H1 (cell line): Measurements from ENCODE around the gene SLC25A42. TPM values are rescaled to one million over a fixed set of nuclear protein-coding genes. Genes with fewer than 3 reads are reported as not detected.

Source experiments
- CTCF ChIA-PET: fragments of 300-600 bp; sonication (Branson Sonifier 250); formaldehyde crosslinking; loops from one replicate; lab custom pipeline; 2021; ENCODE audit not compliant: partially characterized antibody; lab: Charles Lee
- POLR2A ChIA-PET: fragments of 300-600 bp; sonication (Branson Sonifier 250); formaldehyde crosslinking; loops from one replicate; lab custom pipeline; 2021; ENCODE audit warnings: inconsistent platforms; ENCODE audit not compliant: partially characterized antibody; lab: Charles Lee
- DNase-seq, 2 experiments: peaks; one replicate each; pipeline versions ENCODE4 v3.0.0 to v3.0.0-alpha.2; 2010 to 2022; ENCODE audit warnings: low spot score in 2 of 2, low read depth in 1 of 2, mixed read lengths in 1 of 2
- FAIRE-seq: peaks from 2 replicates; lab custom pipeline; 2011; peaks lifted over from hg19 to GRCh38; lab: Jason Lieb, UNC
- H2AFZ ChIP-seq: 2 replicates; pipeline ENCODE4 v1.8.1; 2012; ENCODE audit warnings: low read length, inconsistent platforms
- H2AK5ac ChIP-seq: 2 replicates; pipeline ENCODE4 v1.6.1; 2013; ENCODE audit warnings: low read depth, low read length
- H2BK120ac ChIP-seq: replicated peaks from 2 replicates; pipeline ENCODE3; 2013; ENCODE audit warnings: low read depth, low read length, inconsistent platforms
- H2BK12ac ChIP-seq: 2 replicates; pipeline ENCODE4 v1.6.1; 2013; ENCODE audit warnings: low read depth, low read length
- H2BK15ac ChIP-seq: 2 replicates; pipeline ENCODE4 v1.6.1; 2013; ENCODE audit warnings: low read length
- H2BK20ac ChIP-seq: 2 replicates; pipeline ENCODE4 v1.6.1; 2013; ENCODE audit warnings: low read length
- H2BK5ac ChIP-seq: 2 replicates; pipeline ENCODE4 v1.6.1; 2013; ENCODE audit warnings: low read depth, low read length
- H3K14ac ChIP-seq: 2 replicates; pipeline ENCODE4 v1.6.1; 2013; ENCODE audit warnings: inconsistent platforms; ENCODE audit not compliant: insufficient read length
- H3K18ac ChIP-seq: 2 replicates; pipeline ENCODE4 v1.6.1; 2013; ENCODE audit warnings: low read length; ENCODE audit errors: extremely low read depth
- H3K23ac ChIP-seq: 2 replicates; pipeline ENCODE4 v1.6.1; 2013; ENCODE audit warnings: inconsistent platforms; ENCODE audit not compliant: insufficient read length
- H3K23me2 ChIP-seq: 2 replicates; pipeline ENCODE4 v1.6.1; 2013; ENCODE audit warnings: low read depth, low read length
- H3K27ac ChIP-seq: 2 replicates; pipeline ENCODE4 v1.6.1; 2011; ENCODE audit warnings: low read depth, low read length, inconsistent platforms
- H3K27me3 ChIP-seq, 4 experiments: replicated peaks in 1 of 4; 1 replicate in 1 of 4; 2 replicates in 3 of 4; pipeline versions ENCODE4 v1.6.1 to v1.8.1; 2011 to 2013; ENCODE audit warnings: low read length in 3 of 4, mild to moderate bottlenecking in 3 of 4, inconsistent platforms in 2 of 4, mixed read lengths in 2 of 4, moderate library complexity in 1 of 4; ENCODE audit not compliant: control insufficient read depth in 3 of 4, insufficient read depth in 3 of 4; ENCODE audit errors: extremely low read depth in 1 of 4
- H3K36me3 ChIP-seq, 4 experiments: 2 replicates each; pipeline versions ENCODE4 v1.6.1 to v1.8.1; 2011 to 2013; ENCODE audit warnings: mild to moderate bottlenecking in 4 of 4, low read length in 3 of 4, moderate library complexity in 2 of 4, control low read depth in 1 of 4, inconsistent platforms in 1 of 4; ENCODE audit not compliant: insufficient read depth in 4 of 4, control insufficient read depth in 2 of 4
- H3K4ac ChIP-seq: replicated peaks from 2 replicates; pipeline ENCODE3; 2013; ENCODE audit warnings: low read length, low read depth, mixed read lengths, inconsistent platforms; ENCODE audit not compliant: insufficient read length
- H3K4me1 ChIP-seq, 4 experiments: replicated peaks in 1 of 4; 1 replicate in 1 of 4; 2 replicates in 3 of 4; pipeline versions ENCODE4 v1.6.1 to v1.8.1; 2011 to 2013; ENCODE audit warnings: low read length in 3 of 4, inconsistent platforms in 2 of 4, mixed read lengths in 1 of 4; ENCODE audit not compliant: insufficient read depth in 4 of 4, control insufficient read depth in 3 of 4
- H3K4me2 ChIP-seq, 2 experiments: 2 replicates each; pipeline versions ENCODE4 v1.6.1 to v1.8.1; 2011 to 2013; ENCODE audit warnings: low read depth in 2 of 2, low read length in 2 of 2, control low read depth in 1 of 2, inconsistent platforms in 1 of 2, mild to moderate bottlenecking in 1 of 2; ENCODE audit not compliant: insufficient read depth in 1 of 2
- H3K4me3 ChIP-seq, 4 experiments: fragments of 200-600, 300-600 bp in 1 of 4; sonication (generic), shearing (Covaris generic), sonication (Bioruptor Twin) in 1 of 4; 2 replicates each; pipeline versions ENCODE4 v1.5.1 to v1.8.1; 2011 to 2016; ENCODE audit warnings: low read length in 4 of 4, low read depth in 3 of 4, control low read depth in 2 of 4, inconsistent platforms in 2 of 4, mild to moderate bottlenecking in 2 of 4, mixed read lengths in 1 of 4, moderate library complexity in 1 of 4; ENCODE audit not compliant: insufficient read depth in 2 of 4; ENCODE audit errors: extremely low read depth in 1 of 4
- H3K56ac ChIP-seq: replicated peaks from 2 replicates; pipeline ENCODE3; 2013; ENCODE audit warnings: low read depth, mild to moderate bottlenecking, mixed read lengths, low read length, inconsistent platforms; ENCODE audit not compliant: insufficient read length
- H3K79me1 ChIP-seq: 2 replicates; pipeline ENCODE4 v1.6.1; 2013; ENCODE audit warnings: low read depth, low read length, control low read depth
- H3K79me2 ChIP-seq, 2 experiments: 2 replicates each; pipeline versions ENCODE4 v1.6.1 to v1.8.1; 2012 to 2013; ENCODE audit warnings: low read length in 2 of 2, mild to moderate bottlenecking in 2 of 2, inconsistent platforms in 1 of 2; ENCODE audit not compliant: insufficient read depth in 2 of 2, control insufficient read depth in 1 of 2
- H3K9ac ChIP-seq, 4 experiments: replicated peaks in 1 of 4; 1 replicate in 1 of 4; 2 replicates in 3 of 4; pipeline versions ENCODE4 v1.6.1 to v1.8.1; 2011 to 2013; ENCODE audit warnings: low read depth in 3 of 4, low read length in 3 of 4, control low read depth in 2 of 4, mild to moderate bottlenecking in 2 of 4, moderate library complexity in 2 of 4, inconsistent platforms in 1 of 4; ENCODE audit errors: extremely low read depth in 1 of 4
- H3K9me3 ChIP-seq, 2 experiments: 2 replicates each; pipeline versions ENCODE4 v1.6.1 to v1.8.1; 2012 to 2013; ENCODE audit warnings: mild to moderate bottlenecking in 2 of 2, moderate library complexity in 2 of 2, control low read depth in 1 of 2, inconsistent platforms in 1 of 2, low read depth in 1 of 2, low read length in 1 of 2, mixed read lengths in 1 of 2; ENCODE audit not compliant: insufficient read depth in 2 of 2
- H4K20me1 ChIP-seq, 2 experiments: replicated peaks in 1 of 2; 2 replicates each; pipeline versions ENCODE3 to v1.8.1; 2011 to 2013; ENCODE audit warnings: inconsistent platforms in 2 of 2, low read length in 2 of 2, mild to moderate bottlenecking in 1 of 2; ENCODE audit not compliant: insufficient read depth in 2 of 2, control insufficient read depth in 1 of 2
- H4K5ac ChIP-seq: 2 replicates; pipeline ENCODE4 v1.6.1; 2013; ENCODE audit warnings: low read length, low read depth, mixed read lengths, inconsistent platforms; ENCODE audit not compliant: insufficient read length
- H4K8ac ChIP-seq: 2 replicates; pipeline ENCODE4 v1.8.0; 2013; ENCODE audit warnings: mild to moderate bottlenecking, moderate library complexity, low read length, inconsistent platforms; ENCODE audit not compliant: insufficient read depth; ENCODE audit errors: extremely low read depth
- H4K91ac ChIP-seq: replicated peaks from 2 replicates; pipeline ENCODE3; 2013; ENCODE audit warnings: low read length, mixed read lengths, inconsistent platforms; ENCODE audit not compliant: insufficient read length
- ASH2L ChIP-seq: fragments of 200-600, 300-600 bp; sonication (generic); IDR thresholded peaks from one replicate; pipeline ENCODE4 v1.7.1; 2017; ENCODE audit warnings: low read length
- BACH1 ChIP-seq: IDR thresholded peaks from 2 replicates; pipeline ENCODE4 v1.6.1; 2012; ENCODE audit warnings: low read length, improper control_type of control experiment
- CHD2 ChIP-seq: IDR thresholded peaks from 2 replicates; pipeline ENCODE4 v1.6.1; 2012; ENCODE audit warnings: low read length, improper control_type of control experiment
- CREB1 ChIP-seq: IDR thresholded peaks from 2 replicates; pipeline ENCODE4 v1.6.1; 2012; ENCODE audit warnings: inconsistent platforms
- GABPA ChIP-seq: IDR thresholded peaks from 2 replicates; pipeline ENCODE4 v1.6.1; 2011; ENCODE audit warnings: mild to moderate bottlenecking, low read length, moderate library complexity, borderline replicate concordance; ENCODE audit not compliant: insufficient read depth
- HDAC6 ChIP-seq: IDR thresholded peaks from one replicate; pipeline ENCODE4 v1.7.1; 2012; ENCODE audit warnings: low read depth, mild to moderate bottlenecking, inconsistent platforms, low read length, moderate library complexity
- MAFK ChIP-seq: IDR thresholded peaks from 2 replicates; pipeline ENCODE4 v1.6.1; 2012; ENCODE audit warnings: low read depth, mild to moderate bottlenecking, improper control_type of control experiment, low read length
- RAD21 ChIP-seq, 2 experiments: IDR thresholded peaks in 1 of 2; conservative IDR thresholded peaks in 1 of 2; 2 replicates each; pipeline ENCODE4 v1.6.1; 2011; ENCODE audit warnings: low read depth in 2 of 2, low read length in 2 of 2, improper control_type of control experiment in 1 of 2, inconsistent platforms in 1 of 2, mild to moderate bottlenecking in 1 of 2, moderate library complexity in 1 of 2
- RFX5 ChIP-seq: IDR thresholded peaks from 2 replicates; pipeline ENCODE4 v1.6.1; 2011; ENCODE audit warnings: low read depth, low read length, improper control_type of control experiment, borderline replicate concordance
- SIN3A ChIP-seq, 2 experiments: IDR thresholded peaks in 1 of 2; conservative IDR thresholded peaks in 1 of 2; 2 replicates each; pipeline ENCODE4 v1.6.1; 2011 to 2012; ENCODE audit warnings: low read length in 2 of 2, improper control_type of control experiment in 1 of 2, low read depth in 1 of 2, mild to moderate bottlenecking in 1 of 2
- WGBS, 2 experiments: shearing (Covaris generic) in 1 of 2; methylation state at CpG; one replicate each; pipeline versions ENCODE4 v1.1.6 to v1.1.7; 2013 to 2015; ENCODE audit warnings: low lambda C conversion rate in 2 of 2, mixed read lengths in 2 of 2, inconsistent platforms in 1 of 2, low coverage in 1 of 2, missing lambda C conversion rate in 1 of 2; ENCODE audit not compliant: insufficient replicate concordance in 2 of 2, insufficient coverage in 1 of 2, insufficient read length in 1 of 2; ENCODE audit errors: extremely low coverage in 1 of 2, missing lambda C conversion rate in 1 of 2; 5-methylcytosine and 5-hydroxymethylcytosine counted together
- polyA plus RNA-seq, 7 experiments: library from polyadenylated mRNA; depleted of rRNA in 3 of 7; stranded (reverse) in 5 of 7; unstranded in 2 of 7; fragments of >200 nt in 5 of 7; fragments of 200-250 nt in 2 of 7; gene quantifications; 1 replicate in 5 of 7; 2 replicates in 1 of 7; 4 replicates in 1 of 7; pipeline versions ENCODE4 v1.2.1 to v1.2.3, GENCODE V29; 2011 to 2013; ENCODE audit warnings: missing spikeins in 2 of 7, mixed read lengths in 2 of 7
- total RNA-seq: library from RNA; stranded (reverse); fragmentation: NEBNext Ultra II Directional; extraction: Animal tissue kit (Norgen Biotek cat#: 25700); gene quantifications from 2 replicates; pipeline ENCODE4 v1.2.1, GENCODE V29; 2021

The SLC25A42 gene
- total and polyA plus RNA-seq, 2 of the 8 experiments (the other 6 are each of a cell fraction or from before 2014, with no cell fraction given), result 5.9 to 6.2 TPM

- no peaks in the 10 kb centered on the region for H4K20me1 ChIP-seq
- H2BK120ac ChIP-seq, result no peak overlapping the region
- no peak overlapping the region; the same call in 1 of the 2 replicates for H3K18ac ChIP-seq
- no peak overlapping the region for H2AFZ ChIP-seq
- no peaks in the 10 kb centered on the region; a peak in 1 of 7 replicates for H3K27me3 ChIP-seq
- no peak overlapping the region for H2BK15ac ChIP-seq
- peak overlapping the region; percentile 78 for H3K4ac ChIP-seq
- no peak overlapping the region; the same call in 1 of the 2 replicates for H2BK12ac ChIP-seq
- no peak for FAIRE-seq
- peaks cover 0 to 2% (median under 1%) of the 10 kb centered on the region in 4 experiments; a peak in 2 of 7 replicates for H3K4me1 ChIP-seq
- peak overlapping the region; percentile 75 for H4K5ac ChIP-seq
- no peaks in the 10 kb centered on the region for H3K79me2 ChIP-seq
- ChIA-PET POLR2A (interaction anchor here (0.7 to 5.7 kb wide), 4 partner anchors 9 to 31 kb away, joined by 3 to 33 read pairs (median 12); no protein-coding TSS in a partner anchor), CTCF (interaction anchor here (0.7 to 4.7 kb wide), 21 partner anchors 10 to 345 kb away, joined by 3 to 85 read pairs (median 4); partner anchors contain the start of gene NR2C2AP)
- H3K14ac ChIP-seq, result no peak overlapping the region
- no peaks in the 10 kb centered on the region for H3K79me1 ChIP-seq
- H3K36me3 ChIP-seq, result no peaks in the 10 kb centered on the region
- 51% methylated on average over 25 of the region's 47 CpGs; no CpG with 5 or more reads in 1 of the 2 experiments for WGBS, 2 experiments
- peak overlapping the region in 1 of 4 experiments; percentile 29; a peak in 2 of 8 replicates for H3K4me3 ChIP-seq
- H2BK5ac ChIP-seq, result 0 out of 2 replicates have a peak overlapping the region, but pooled peaks have one; percentile 44
- H3K56ac ChIP-seq, result no peak overlapping the region
- no peak overlapping the region for H3K4me2 ChIP-seq
- peak overlapping the region; percentile 51; the same call in 1 of the 2 replicates for H4K8ac ChIP-seq
- DNase-seq, result peak; percentile 67 to 100
- H3K9me3 ChIP-seq, result no peaks in the 10 kb centered on the region
- no peak overlapping the region for H3K9ac ChIP-seq
- no peak overlapping the region for H2AK5ac ChIP-seq
- no peak overlapping the region for H3K23ac ChIP-seq
- no peak overlapping the region for H3K27ac ChIP-seq
- H3K23me2 ChIP-seq, result no peaks in the 10 kb centered on the region
- no peak overlapping the region for H2BK20ac ChIP-seq
- peak overlapping the region; percentile 91 for H4K91ac ChIP-seq
- peak; percentile 93 to 94 for TF ChIP-seq RAD21 (IDR thresholded peaks at IDR 0.05 in 1 of 2, conservative IDR thresholded peaks at IDR 0.05 in 1 of 2; ENCODE audit: low read depth in 2 of 2, low read length in 2 of 2)
- peak in 1 of 2 experiments; percentile 59; a peak in 1 of 4 replicates for TF ChIP-seq SIN3A (conservative IDR thresholded peaks at IDR 0.05 in 1 of 2, IDR thresholded peaks at IDR 0.05 in 1 of 2; ENCODE audit: low read depth in 1 of 2, low read length in 2 of 2)
- no peak for TF ChIP-seq BACH1
- TF ChIP-seq GABPA, result peak; percentile 75; the same call in 1 of the 2 replicates
- TF ChIP-seq ASH2L, result no peak
- no peak for TF ChIP-seq RFX5
- TF ChIP-seq HDAC6, result no peak
- peak; percentile 45; the same call in 1 of the 2 replicates for TF ChIP-seq CREB1
- no peak for TF ChIP-seq MAFK
- no peak for TF ChIP-seq CHD2
Observed at GRCh38 chr19:19145684-19146608, 82.2 kb downstream of the SLC25A42 start.
